IMR-90 (cell line): ENCODE measurements around the gene ENKUR. TPM values are rescaled to one million over a fixed set of nuclear protein-coding genes. Genes with fewer than 3 reads are reported as not detected.

Source experiments
- ATAC-seq: fragments of 200-7000 bp; cut with Tn5 transposase; 2 replicates; pipeline ENCODE4 v1.9.1; 2020; ENCODE audit warnings: low read depth, mild to moderate bottlenecking, moderate library complexity
- BruUV-seq: library from RNA; stranded (reverse); fragments of 400-500 nt; replicated peaks from 2 replicates; lab custom pipeline; 2021; lab: Mats Ljungman, UMichigan
- CTCF ChIA-PET: fragments of 300-600 bp; formaldehyde crosslinking; extraction: SDS; loops from one replicate; lab custom pipeline; 2021; ENCODE audit warnings: antibody characterized with exemption; lab: Yijun Ruan, JAX
- POLR2A ChIA-PET: fragments of 300-600 bp; sonication (Branson Sonifier 250); formaldehyde crosslinking; loops from one replicate; lab custom pipeline; 2022; ENCODE audit warnings: antibody characterized with exemption; ENCODE audit not compliant: unreplicated experiment; lab: Charles Lee
- DNase-seq: peaks from one replicate; pipeline ENCODE4 v3.0.0; 2013
- H2AFZ ChIP-seq: replicated peaks from 2 replicates; pipeline ENCODE3; 2013; ENCODE audit warnings: low read length, mild to moderate bottlenecking; ENCODE audit not compliant: poor library complexity
- H2AK5ac ChIP-seq: 2 replicates; pipeline ENCODE4 v1.6.1; 2013; ENCODE audit warnings: low read depth, low read length, inconsistent platforms
- H2AK9ac ChIP-seq: replicated peaks from 2 replicates; pipeline ENCODE3; 2013; ENCODE audit warnings: mild to moderate bottlenecking, low read depth, low read length, moderate library complexity; ENCODE audit not compliant: poor library complexity
- H2BK120ac ChIP-seq: 2 replicates; pipeline ENCODE4 v1.6.1; 2013; ENCODE audit warnings: low read depth, low read length, inconsistent platforms
- H2BK15ac ChIP-seq: 3 replicates; pipeline ENCODE4 v1.6.1; 2013; ENCODE audit warnings: low read depth, low read length, inconsistent platforms
- H2BK20ac ChIP-seq: 2 replicates; pipeline ENCODE4 v1.6.1; 2013; ENCODE audit warnings: low read depth, mild to moderate bottlenecking, inconsistent platforms, low read length, moderate library complexity
- H2BK5ac ChIP-seq: 2 replicates; pipeline ENCODE4 v1.6.1; 2013; ENCODE audit warnings: mild to moderate bottlenecking, low read depth, low read length, inconsistent platforms; ENCODE audit not compliant: poor library complexity, severe bottlenecking
- H3K14ac ChIP-seq: replicated peaks from 2 replicates; pipeline ENCODE4 v1.6.1; 2013; ENCODE audit warnings: low read depth, low read length, inconsistent platforms
- H3K18ac ChIP-seq: 2 replicates; pipeline ENCODE4 v1.6.1; 2013; ENCODE audit warnings: low read depth, low read length, control low read depth
- H3K23ac ChIP-seq: 2 replicates; pipeline ENCODE4 v1.6.1; 2013; ENCODE audit warnings: low read depth, low read length, inconsistent platforms
- H3K27ac ChIP-seq: 2 replicates; pipeline ENCODE4 v1.5.1; 2013; ENCODE audit warnings: mild to moderate bottlenecking, control low read depth, low read length; ENCODE audit not compliant: insufficient read depth
- H3K27me3 ChIP-seq: 2 replicates; pipeline ENCODE4 v1.6.1; 2013; ENCODE audit warnings: low read length; ENCODE audit not compliant: control insufficient read depth, insufficient read depth
- H3K36me3 ChIP-seq: 2 replicates; pipeline ENCODE4 v1.6.1; 2013; ENCODE audit warnings: low read length, mixed read lengths; ENCODE audit not compliant: control insufficient read depth, insufficient read depth
- H3K4ac ChIP-seq: 2 replicates; pipeline ENCODE4 v1.6.1; 2013; ENCODE audit warnings: low read depth, low read length, inconsistent platforms
- H3K4me1 ChIP-seq: 2 replicates; pipeline ENCODE4 v1.6.1; 2013; ENCODE audit warnings: low read length, mixed read lengths; ENCODE audit not compliant: control insufficient read depth, insufficient read depth
- H3K4me2 ChIP-seq: 2 replicates; pipeline ENCODE4 v1.6.1; 2013; ENCODE audit warnings: low read depth, mild to moderate bottlenecking, control low read depth, low read length, moderate library complexity
- H3K4me3 ChIP-seq: 2 replicates; pipeline ENCODE4 v1.5.1; 2013; ENCODE audit warnings: low read depth, mild to moderate bottlenecking, control low read depth, low read length, moderate library complexity; ENCODE audit not compliant: insufficient read depth
- H3K56ac ChIP-seq: 2 replicates; pipeline ENCODE4 v1.6.1; 2013; ENCODE audit warnings: low read length, inconsistent platforms; ENCODE audit not compliant: insufficient read depth; ENCODE audit errors: extremely low read depth
- H3K79me1 ChIP-seq, 2 experiments: 2 replicates each; pipeline ENCODE4 v1.6.1; 2013; ENCODE audit warnings: low read length in 2 of 2, inconsistent platforms in 1 of 2, low read depth in 1 of 2
- H3K9ac ChIP-seq: 2 replicates; pipeline ENCODE4 v1.6.1; 2013; ENCODE audit warnings: low read depth, low read length, control low read depth
- H3K9me1 ChIP-seq: 2 replicates; pipeline ENCODE4 v1.6.1; 2013; ENCODE audit warnings: low read length, inconsistent platforms; ENCODE audit not compliant: insufficient read depth
- H3K9me3 ChIP-seq: 2 replicates; pipeline ENCODE4 v1.6.1; 2013; ENCODE audit warnings: low read length; ENCODE audit not compliant: control insufficient read depth, insufficient read depth
- H4K20me1 ChIP-seq: 2 replicates; pipeline ENCODE4 v1.6.1; 2013; ENCODE audit warnings: low read length, inconsistent platforms; ENCODE audit not compliant: insufficient read depth
- H4K5ac ChIP-seq: 2 replicates; pipeline ENCODE4 v1.6.1; 2013; ENCODE audit warnings: mild to moderate bottlenecking, low read depth, low read length, control low read depth
- H4K8ac ChIP-seq, 2 experiments: 2 replicates each; pipeline ENCODE4 v1.6.1; 2013; ENCODE audit warnings: low read depth in 2 of 2, low read length in 2 of 2, control low read depth in 1 of 2, inconsistent platforms in 1 of 2
- H4K91ac ChIP-seq: 2 replicates; pipeline ENCODE4 v1.6.1; 2013; ENCODE audit warnings: low read depth, low read length, inconsistent platforms; ENCODE audit not compliant: insufficient read depth
- BHLHE40 ChIP-seq: fragments of 150-350 bp; IDR thresholded peaks from 2 replicates; pipeline ENCODE4 v1.6.1; 2016; ENCODE audit warnings: mild to moderate bottlenecking, low read depth, low read length
- CEBPB ChIP-seq: IDR thresholded peaks from 2 replicates; pipeline ENCODE4 v1.6.1; 2012; ENCODE audit warnings: low read depth, low read length, improper control_type of control experiment
- CHD1 ChIP-seq: IDR thresholded peaks from 2 replicates; pipeline ENCODE4 v1.6.1; 2012; ENCODE audit warnings: low read depth, low read length, improper control_type of control experiment
- FOS ChIP-seq: fragments of 150-350 bp; IDR thresholded peaks from 2 replicates; pipeline ENCODE4 v1.6.1; 2016; ENCODE audit warnings: low read depth, low read length
- MAFK ChIP-seq: IDR thresholded peaks from 2 replicates; pipeline ENCODE4 v1.6.1; 2012; ENCODE audit warnings: low read depth, low read length, improper control_type of control experiment
- MAZ ChIP-seq: IDR thresholded peaks from 2 replicates; pipeline ENCODE4 v1.6.1; 2012; ENCODE audit warnings: low read depth, mild to moderate bottlenecking, low read length, improper control_type of control experiment, moderate library complexity, borderline replicate concordance
- MXI1 ChIP-seq: IDR thresholded peaks from 2 replicates; pipeline ENCODE4 v1.6.1; 2012; ENCODE audit warnings: low read depth, mild to moderate bottlenecking, low read length, moderate library complexity, borderline replicate concordance
- NFE2L2 ChIP-seq: fragments of 150-350 bp; IDR thresholded peaks from 2 replicates; pipeline ENCODE4 v1.6.1; 2016; ENCODE audit warnings: low read depth, mild to moderate bottlenecking, low read length
- POLR2A ChIP-seq: IDR thresholded peaks from 2 replicates; pipeline ENCODE4 v1.6.1; 2012; ENCODE audit warnings: mild to moderate bottlenecking, low read depth, low read length
- RAD21 ChIP-seq: IDR thresholded peaks from 2 replicates; pipeline ENCODE4 v1.6.1; 2012; ENCODE audit warnings: low read length, improper control_type of control experiment
- RCOR1 ChIP-seq: IDR thresholded peaks from 2 replicates; pipeline ENCODE4 v1.6.1; 2012; ENCODE audit warnings: mild to moderate bottlenecking, low read length, improper control_type of control experiment; ENCODE audit not compliant: insufficient replicate concordance
- RFX5 ChIP-seq: IDR thresholded peaks from 2 replicates; pipeline ENCODE4 v1.8.0; 2012; ENCODE audit warnings: low read depth, mild to moderate bottlenecking, low read length, moderate library complexity
- SMC3 ChIP-seq: fragments of 150-350 bp; IDR thresholded peaks from 2 replicates; pipeline ENCODE4 v1.6.1; 2016; ENCODE audit warnings: low read depth, mild to moderate bottlenecking, antibody characterized with exemption, low read length, moderate library complexity
- WGBS, 2 experiments: methylation state at CpG; one replicate each; pipeline versions ENCODE4 v1.1.5 to v1.1.7; 2013; ENCODE audit warnings: missing lambda C conversion rate in 2 of 2; ENCODE audit not compliant: insufficient read length in 1 of 2; ENCODE audit errors: extremely low coverage in 2 of 2; 5-methylcytosine and 5-hydroxymethylcytosine counted together
- dilution Hi-C: fragments of 300-500 bp; cut with HindIII; formaldehyde crosslinking; loops from one replicate; pipeline ENCODE4 v1.14.3; 2018; ENCODE audit warnings: low sequenced_read_pairs; ENCODE audit not compliant: unreplicated experiment
- in situ Hi-C: fragments of 300-500 bp; cut with MboI; formaldehyde crosslinking; loops from 3 replicates; pipeline ENCODE4 v1.14.3; 2019; ENCODE audit warnings: low sequenced_read_pairs, inconsistent platforms, mixed read lengths
- intact Hi-C: fragments of 100-400 bp; cut with micrococcal nuclease; formaldehyde crosslinking; loops from 2 replicates; pipeline ENCODE4 v1.10.0; 2022
- polyA plus RNA-seq, 3 experiments: library from polyadenylated mRNA; depleted of rRNA; stranded (reverse); fragments of >200 nt; gene quantifications; 2 replicates each; pipeline ENCODE4 v1.2.3, GENCODE V29; 2012; ENCODE audit warnings: low replicate concordance in 1 of 3
- total RNA-seq: library from RNA; depleted of rRNA; stranded (reverse); fragments of >200 nt; gene quantifications from 2 replicates; pipeline ENCODE4 v1.2.3, GENCODE V29; 2012
- TF ChIP-seq, protein P1 (sequence below): fragments of 150-350 bp; IDR thresholded peaks from 2 replicates; pipeline ENCODE4 v1.6.1; 2017; ENCODE audit warnings: mild to moderate bottlenecking, antibody characterized with exemption, low read length, low read depth
- TF ChIP-seq, protein P2 (sequence below): conservative IDR thresholded peaks from 2 replicates; pipeline ENCODE4 v1.5.1; 2012; ENCODE audit warnings: mild to moderate bottlenecking, low read depth, low read length, improper control_type of control experiment
- TF ChIP-seq, protein P3 (sequence below): fragments of 150-350 bp; IDR thresholded peaks from 2 replicates; pipeline ENCODE4 v1.6.1; 2016; ENCODE audit warnings: low read depth, mild to moderate bottlenecking, low read length, moderate library complexity, borderline replicate concordance

ENKUR gene
- total and polyA plus RNA-seq, 2 of the 4 experiments (the other 2 are of a cell fraction) = not detected

DNA sequence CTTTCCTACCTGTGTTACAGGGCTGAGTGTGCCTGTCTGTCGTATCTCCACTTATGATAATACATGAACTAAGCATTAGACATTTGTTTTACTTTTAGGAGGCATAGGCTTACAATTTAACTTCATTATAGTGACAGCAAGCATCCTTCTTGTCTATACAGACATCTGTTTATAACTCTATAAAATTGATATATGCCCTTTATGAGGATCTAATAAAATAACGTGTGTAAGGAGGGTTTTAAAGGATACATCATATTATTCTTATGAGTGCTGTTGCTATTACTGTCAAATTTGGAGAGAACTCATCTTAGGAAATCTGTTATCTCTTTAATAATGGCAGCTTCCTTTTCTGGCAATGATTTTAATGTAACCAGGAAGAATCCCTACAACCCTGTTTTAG lies 22.4 kb upstream of the ENKUR start:
- H3K27me3 ChIP-seq = peaks cover 3% of the 10 kb centered on the region; the same call in 1 of the 2 replicates
- intact Hi-C loops = no loop called here
- BruUV-seq = no TSS peak
- POLR2A ChIA-PET = no interaction called here
- no peak overlapping the region for H3K9ac ChIP-seq
- H4K8ac ChIP-seq = no peak overlapping the region
- H3K79me1 ChIP-seq = no peaks in the 10 kb centered on the region
- H4K91ac ChIP-seq = no peak overlapping the region
- no peak overlapping the region for H4K5ac ChIP-seq
- DNase-seq = no peak
- no peaks in the 10 kb centered on the region for H3K9me1 ChIP-seq
- no peak overlapping the region for H3K14ac ChIP-seq
- in situ Hi-C loops = no loop called here
- no peak overlapping the region for H2BK15ac ChIP-seq
- dilution Hi-C loops = no loop called here
- TF ChIP-seq FOS (no peak), RCOR1 (no peak), BHLHE40 (no peak), RFX5 (no peak), MAZ (no peak), CHD1 (no peak), MAFK (no peak), NFE2L2 (no peak), MXI1 (no peak), SMC3 (no peak), RAD21 (no peak), POLR2A (no peak), CEBPB (no peak)
- TF ChIP-seq, protein P1, sequence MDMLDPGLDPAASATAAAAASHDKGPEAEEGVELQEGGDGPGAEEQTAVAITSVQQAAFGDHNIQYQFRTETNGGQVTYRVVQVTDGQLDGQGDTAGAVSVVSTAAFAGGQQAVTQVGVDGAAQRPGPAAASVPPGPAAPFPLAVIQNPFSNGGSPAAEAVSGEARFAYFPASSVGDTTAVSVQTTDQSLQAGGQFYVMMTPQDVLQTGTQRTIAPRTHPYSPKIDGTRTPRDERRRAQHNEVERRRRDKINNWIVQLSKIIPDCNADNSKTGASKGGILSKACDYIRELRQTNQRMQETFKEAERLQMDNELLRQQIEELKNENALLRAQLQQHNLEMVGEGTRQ = no peak
- TF ChIP-seq, protein P2, sequence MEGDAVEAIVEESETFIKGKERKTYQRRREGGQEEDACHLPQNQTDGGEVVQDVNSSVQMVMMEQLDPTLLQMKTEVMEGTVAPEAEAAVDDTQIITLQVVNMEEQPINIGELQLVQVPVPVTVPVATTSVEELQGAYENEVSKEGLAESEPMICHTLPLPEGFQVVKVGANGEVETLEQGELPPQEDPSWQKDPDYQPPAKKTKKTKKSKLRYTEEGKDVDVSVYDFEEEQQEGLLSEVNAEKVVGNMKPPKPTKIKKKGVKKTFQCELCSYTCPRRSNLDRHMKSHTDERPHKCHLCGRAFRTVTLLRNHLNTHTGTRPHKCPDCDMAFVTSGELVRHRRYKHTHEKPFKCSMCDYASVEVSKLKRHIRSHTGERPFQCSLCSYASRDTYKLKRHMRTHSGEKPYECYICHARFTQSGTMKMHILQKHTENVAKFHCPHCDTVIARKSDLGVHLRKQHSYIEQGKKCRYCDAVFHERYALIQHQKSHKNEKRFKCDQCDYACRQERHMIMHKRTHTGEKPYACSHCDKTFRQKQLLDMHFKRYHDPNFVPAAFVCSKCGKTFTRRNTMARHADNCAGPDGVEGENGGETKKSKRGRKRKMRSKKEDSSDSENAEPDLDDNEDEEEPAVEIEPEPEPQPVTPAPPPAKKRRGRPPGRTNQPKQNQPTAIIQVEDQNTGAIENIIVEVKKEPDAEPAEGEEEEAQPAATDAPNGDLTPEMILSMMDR = no peak
- TF ChIP-seq, protein P3, sequence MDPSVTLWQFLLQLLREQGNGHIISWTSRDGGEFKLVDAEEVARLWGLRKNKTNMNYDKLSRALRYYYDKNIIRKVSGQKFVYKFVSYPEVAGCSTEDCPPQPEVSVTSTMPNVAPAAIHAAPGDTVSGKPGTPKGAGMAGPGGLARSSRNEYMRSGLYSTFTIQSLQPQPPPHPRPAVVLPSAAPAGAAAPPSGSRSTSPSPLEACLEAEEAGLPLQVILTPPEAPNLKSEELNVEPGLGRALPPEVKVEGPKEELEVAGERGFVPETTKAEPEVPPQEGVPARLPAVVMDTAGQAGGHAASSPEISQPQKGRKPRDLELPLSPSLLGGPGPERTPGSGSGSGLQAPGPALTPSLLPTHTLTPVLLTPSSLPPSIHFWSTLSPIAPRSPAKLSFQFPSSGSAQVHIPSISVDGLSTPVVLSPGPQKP = no peak
- H3K18ac ChIP-seq = no peak overlapping the region
- no peak overlapping the region for H3K56ac ChIP-seq
- H2BK20ac ChIP-seq = no peak overlapping the region
- H3K4me1 ChIP-seq = no peaks in the 10 kb centered on the region
- WGBS, 2 experiments = no CpG with 5 or more reads among the region's 2 CpGs
- no peak overlapping the region for H3K4me3 ChIP-seq
- H3K4ac ChIP-seq = no peak overlapping the region
- H3K9me3 ChIP-seq = no peaks in the 10 kb centered on the region
- no peak overlapping the region for H2BK120ac ChIP-seq
- no peak overlapping the region for H3K4me2 ChIP-seq
- H2AK5ac ChIP-seq = no peak overlapping the region
- H3K27ac ChIP-seq = no peak overlapping the region
- H3K23ac ChIP-seq = no peak overlapping the region
- CTCF ChIA-PET = no interaction called here
- H3K36me3 ChIP-seq = no peaks in the 10 kb centered on the region
- no peak overlapping the region for H2AFZ ChIP-seq
- no peak for ATAC-seq
- H2BK5ac ChIP-seq = no peak overlapping the region
- H2AK9ac ChIP-seq = no peak overlapping the region
- H4K20me1 ChIP-seq = no peaks in the 10 kb centered on the region
